Tibial nerve (tissue), 4 donors: ENCODE measurements around the gene FNBP1.

Source experiments
- CTCF ChIP-seq, 5 experiments: fragments of 200-600 bp in 3 of 5; fragments of 450-650 bp in 2 of 5; sonication (generic) in 3 of 5; IDR thresholded peaks; one replicate each; pipeline ENCODE4 v1.5.1; 2016 to 2019; ENCODE audit warnings: antibody characterized with exemption in 5 of 5, mild to moderate bottlenecking in 3 of 5, moderate library complexity in 2 of 5
- EP300 ChIP-seq, 2 donors: sonication (generic); formaldehyde crosslinking; IDR thresholded peaks; one replicate each; pipeline ENCODE4 v1.6.1; 2017; ENCODE audit warnings: antibody characterized with exemption in 2 of 2, mild to moderate bottlenecking in 1 of 2
- POLR2A ChIP-seq, 2 donors: fragments of 450-650 bp; IDR thresholded peaks; one replicate each; pipeline ENCODE4 v1.6.1; 2017; ENCODE audit warnings: antibody characterized with exemption in 2 of 2, mild to moderate bottlenecking in 2 of 2, moderate library complexity in 2 of 2

- no peak for TF ChIP-seq POLR2A (IDR thresholded peaks at IDR 0.05)
- no peak for TF ChIP-seq CTCF (IDR thresholded peaks at IDR 0.05)
- no peak for TF ChIP-seq EP300 (IDR thresholded peaks at IDR 0.05)
Measured at GRCh38 chr9:130010151-130010988, 32.6 kb downstream of the FNBP1 start.
